ENCODE results near the gene NRP2.

The NRP2 gene

GRCh38 chr2:205733082-205733481, 50.8 kb downstream of the NRP2 start:
- no peaks in the 10 kb centered on the region for H3F3A ChIP-seq (ENCODE audit: control insufficient read depth, insufficient read depth)
- H3K4me1 ChIP-seq (ENCODE audit: control insufficient read depth, low read length): no peaks in the 10 kb centered on the region
- H4K20me1 ChIP-seq (ENCODE audit: control insufficient read depth, insufficient read depth, low read depth, low read length): no peaks in the 10 kb centered on the region
- H3K27me3 ChIP-seq (ENCODE audit: control insufficient read depth, low read length): no peaks in the 10 kb centered on the region
- no peak overlapping the region for H3K4me3 ChIP-seq (ENCODE audit: low read length)
- no peak overlapping the region for H3K27ac ChIP-seq (ENCODE audit: low read depth, low read length)
- H3K9me2 ChIP-seq (replicated peaks; ENCODE audit: control insufficient read depth, low read length): no peaks in the 10 kb centered on the region
- H3K36me3 ChIP-seq (ENCODE audit: control insufficient read depth, low read length): no peaks in the 10 kb centered on the region
- TF ChIP-seq CTCF (IDR thresholded peaks at IDR 0.05; ENCODE audit: low read depth, low read length, poor library complexity, severe bottlenecking) (no peak), EZH2phosphoT487 (IDR thresholded peaks at IDR 0.05; ENCODE audit: borderline replicate concordance, low read length) (no peak)
- H3K79me2 ChIP-seq (ENCODE audit: control insufficient read depth, low read length): no peaks in the 10 kb centered on the region
- H3K4me2 ChIP-seq (ENCODE audit: low read length): no peak overlapping the region
- no peaks in the 10 kb centered on the region for H3K9me3 ChIP-seq (ENCODE audit: control insufficient read depth, insufficient read depth, low read length)

GRCh38 chr2:205733648-205734047, 51.3 kb downstream of the NRP2 start:
- H3K9me2 ChIP-seq (replicated peaks; ENCODE audit: control insufficient read depth, low read length): no peaks in the 10 kb centered on the region
- H3K27ac ChIP-seq (ENCODE audit: low read depth, low read length): no peak overlapping the region
- no peak overlapping the region for H3K4me3 ChIP-seq (ENCODE audit: low read length)
- no peaks in the 10 kb centered on the region for H3K4me1 ChIP-seq (ENCODE audit: control insufficient read depth, low read length)
- H3K9me3 ChIP-seq (ENCODE audit: control insufficient read depth, insufficient read depth, low read length): no peaks in the 10 kb centered on the region
- H3K27me3 ChIP-seq (ENCODE audit: control insufficient read depth, low read length): no peaks in the 10 kb centered on the region
- no peak overlapping the region for H3K4me2 ChIP-seq (ENCODE audit: low read length)
- no peaks in the 10 kb centered on the region for H3F3A ChIP-seq (ENCODE audit: control insufficient read depth, insufficient read depth)
- H3K79me2 ChIP-seq (ENCODE audit: control insufficient read depth, low read length): no peaks in the 10 kb centered on the region
- H3K36me3 ChIP-seq (ENCODE audit: control insufficient read depth, low read length): no peaks in the 10 kb centered on the region
- TF ChIP-seq EZH2phosphoT487 (IDR thresholded peaks at IDR 0.05; ENCODE audit: borderline replicate concordance, low read length): no peak
- TF ChIP-seq CTCF (IDR thresholded peaks at IDR 0.05; ENCODE audit: low read depth, low read length, poor library complexity, severe bottlenecking): no peak
- H4K20me1 ChIP-seq (ENCODE audit: control insufficient read depth, insufficient read depth, low read depth, low read length): no peaks in the 10 kb centered on the region

DNA sequence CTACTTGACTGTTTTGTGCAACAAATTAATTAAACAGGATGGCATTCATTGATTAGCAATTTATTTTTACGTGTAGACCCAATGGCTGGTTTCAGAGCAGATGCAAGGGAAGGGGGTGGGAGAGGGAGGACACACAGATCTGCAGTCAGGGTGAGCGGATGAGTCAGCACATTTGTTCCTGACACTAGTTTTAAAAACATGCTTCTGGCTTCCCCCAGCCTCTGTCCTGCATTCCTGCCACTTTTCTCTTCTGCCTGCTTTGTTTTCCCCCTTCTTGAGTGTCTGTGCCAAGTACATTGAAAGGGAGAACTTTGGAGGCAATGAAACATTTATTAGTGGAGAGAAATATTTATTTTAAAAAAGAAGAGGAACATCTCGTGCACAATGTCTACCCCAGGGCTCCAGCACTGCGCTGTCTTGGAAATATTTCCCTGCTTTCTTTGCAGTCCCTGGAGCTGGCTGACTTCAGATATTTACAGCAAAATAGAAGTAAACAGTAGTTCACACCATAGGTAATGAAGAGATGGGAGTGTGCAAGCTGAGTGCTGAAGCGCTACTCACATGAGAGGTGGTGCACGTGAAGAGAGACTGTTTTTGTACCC, 52.2 kb downstream of the NRP2 start:
- TF ChIP-seq CTCF (IDR thresholded peaks at IDR 0.05; ENCODE audit: low read depth, low read length, poor library complexity, severe bottlenecking) (no peak), EZH2phosphoT487 (IDR thresholded peaks at IDR 0.05; ENCODE audit: borderline replicate concordance, low read length) (no peak)
- Histone ChIP-seq H3K4me2 (ENCODE audit: low read length) (no peak overlapping the region), H4K20me1 (ENCODE audit: control insufficient read depth, insufficient read depth, low read depth, low read length) (no peaks in the 10 kb centered on the region), H3K9me2 (replicated peaks; ENCODE audit: control insufficient read depth, low read length) (no peaks in the 10 kb centered on the region), H3K79me2 (ENCODE audit: control insufficient read depth, low read length) (no peaks in the 10 kb centered on the region), H3K4me1 (ENCODE audit: control insufficient read depth, low read length) (no peaks in the 10 kb centered on the region), H3K36me3 (ENCODE audit: control insufficient read depth, low read length) (no peaks in the 10 kb centered on the region), H3K4me3 (ENCODE audit: low read length) (no peak overlapping the region), H3K27ac (ENCODE audit: low read depth, low read length) (no peak overlapping the region), H3F3A (ENCODE audit: control insufficient read depth, insufficient read depth) (no peaks in the 10 kb centered on the region), H3K9me3 (ENCODE audit: control insufficient read depth, insufficient read depth, low read length) (no peaks in the 10 kb centered on the region), H3K27me3 (ENCODE audit: control insufficient read depth, low read length) (no peaks in the 10 kb centered on the region)

Data from DOHH2 (cell line).